Neural progenitor cell (in vitro differentiated cells): ENCODE results near the gene ZFYVE19.

Source experiments
- CTCF ChIP-seq: fragments of 200-600 bp; sonication (generic); IDR thresholded peaks from 2 replicates; pipeline ENCODE4 v1.5.1; 2017; ENCODE audit warnings: antibody characterized with exemption, mild to moderate bottlenecking
- EZH2 ChIP-seq: fragments of 200-600 bp; sonication (generic); IDR thresholded peaks from 2 replicates; pipeline ENCODE4 v1.6.1; 2017; ENCODE audit warnings: antibody characterized with exemption, mild to moderate bottlenecking, moderate library complexity

GRCh38 chr15:40772014-40772413, 34.9 kb upstream of the ZFYVE19 start:
- TF ChIP-seq CTCF (no peak), EZH2 (no peak)
